Activated T-cell treated with anti-CD3 and anti-CD28 coated beads, Interleukin-2, amount 50 U/mL, for 72 hours (primary cell): ENCODE measurements around the gene EIF3D. TPM values are rescaled to one million over a fixed set of nuclear protein-coding genes. Genes with fewer than 3 reads are reported as not detected.
"Not testable (repeated sequence)": the region's sequence is repeated elsewhere in the genome, so short reads cannot be mapped to it uniquely, and the experiment has no call there.

ENCODE experiments used
- ATAC-seq, 2 donors: fragments of 150-1000 bp; cut with Tn5 transposase; replicated peaks in 1 of 2; 2 replicates each; pipeline ENCODE4 v1.10.0; 2021; ENCODE audit warnings: moderate library complexity in 2 of 2, mild to moderate bottlenecking in 1 of 2
- DNase-seq, 2 donors: peaks; one replicate each; pipeline ENCODE4 v3.0.0; 2021 to 2022; ENCODE audit warnings: mixed read lengths in 1 of 2
- H3K27ac Mint-ChIP-seq: one replicate; pipeline ENCODE4 v1.8.0; 2022; ENCODE audit warnings: mild to moderate bottlenecking, moderate library complexity, mixed read lengths
- H3K27me3 Mint-ChIP-seq: one replicate; pipeline ENCODE4 v1.8.0; 2022; ENCODE audit warnings: low read depth, mixed read lengths
- H3K36me3 Mint-ChIP-seq, 2 donors: one replicate each; pipeline ENCODE4 v1.8.0; 2022; ENCODE audit warnings: mixed read lengths in 2 of 2, mild to moderate bottlenecking in 1 of 2; ENCODE audit not compliant: insufficient read depth in 2 of 2
- H3K4me1 Mint-ChIP-seq: one replicate; pipeline ENCODE4 v1.8.0; 2022; ENCODE audit warnings: low read depth, mixed read lengths
- H3K4me3 Mint-ChIP-seq, 2 donors: one replicate each; pipeline ENCODE4 v1.8.0; 2022; ENCODE audit warnings: mild to moderate bottlenecking in 2 of 2, mixed read lengths in 2 of 2, moderate library complexity in 2 of 2
- H3K9me3 Mint-ChIP-seq, 2 donors: one replicate each; pipeline ENCODE4 v1.8.0; 2022; ENCODE audit warnings: mixed read lengths in 2 of 2
- total RNA-seq, 2 donors: library from RNA; stranded (reverse); gene quantifications; one replicate each; pipeline ENCODE4 v1.2.3, GENCODE V29; 2022

EIF3D gene
- total RNA-seq, 2 donors from 2014 or later: 320 to 339 TPM

DNA sequence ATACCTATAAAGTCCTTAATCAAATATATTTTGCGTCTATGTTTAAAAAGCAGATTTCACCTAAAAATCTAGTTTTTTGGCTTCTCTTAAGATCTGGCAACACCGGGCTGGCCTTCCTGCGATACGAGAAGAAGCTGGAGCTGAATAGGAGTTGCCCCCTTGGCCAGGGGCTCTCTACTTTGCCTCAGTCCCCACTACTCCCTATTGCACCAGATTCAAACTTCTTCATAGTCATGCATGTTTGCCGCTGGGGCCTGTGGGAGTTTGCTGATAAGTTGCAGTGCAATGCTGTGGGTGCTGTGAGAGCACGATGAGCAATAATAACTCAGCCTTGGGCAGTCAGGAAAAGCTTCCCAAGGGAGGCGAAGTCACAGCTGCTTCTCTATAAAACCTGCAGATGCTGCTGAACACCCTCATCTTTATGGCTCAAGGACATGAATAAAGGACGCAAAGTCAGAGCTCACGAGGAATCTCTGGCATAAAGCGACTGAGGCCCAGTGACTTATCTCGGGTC is 15.2 kb upstream of the EIF3D start:
- Mint-ChIP-seq H3K27ac (no peak overlapping the region), H3K4me1 (peaks cover 27% of the 10 kb centered on the region), H3K4me3 (no peak overlapping the region), H3K36me3 (no peaks in the 10 kb centered on the region), H3K9me3 (no peaks in the 10 kb centered on the region), H3K27me3 (peaks cover 28% of the 10 kb centered on the region)
- ATAC-seq (no peak), DNase-seq (no peak)

DNA sequence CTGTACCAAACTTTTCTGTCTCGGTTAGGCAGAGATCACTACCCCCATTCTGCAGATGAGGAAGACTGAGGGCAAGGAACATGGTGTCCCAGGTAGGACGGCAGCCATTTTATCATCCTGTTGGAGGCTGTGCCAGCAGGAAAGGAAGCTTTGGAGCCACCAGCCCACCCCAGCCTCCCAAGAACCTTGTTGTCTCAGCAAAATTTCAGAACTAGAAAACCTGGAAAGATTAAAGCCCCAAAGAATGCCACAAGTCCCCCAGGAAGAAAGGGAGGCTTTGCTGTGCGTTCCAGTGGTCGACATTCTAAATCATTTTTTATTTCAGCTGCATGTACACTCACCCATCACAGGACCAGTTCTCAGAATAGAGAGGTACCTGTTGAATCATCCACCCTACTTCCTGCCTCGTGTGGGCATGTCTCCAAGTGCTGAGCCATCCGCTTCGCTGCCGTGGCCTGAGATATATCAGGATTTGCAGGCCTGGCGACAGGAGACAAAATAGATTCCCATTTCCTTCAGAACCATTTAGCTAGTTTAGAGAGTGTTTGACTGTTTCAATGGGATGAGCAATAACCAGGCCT is 13.0 kb upstream of the EIF3D start:
- peak; percentile 97 to 99 for ATAC-seq
- Mint-ChIP-seq H3K27ac (peak overlapping the region; percentile 70), H3K27me3 (peaks cover 17% of the 10 kb centered on the region), H3K9me3 (no peaks in the 10 kb centered on the region), H3K36me3 (no peaks in the 10 kb centered on the region), H3K4me1 (peaks cover 23% of the 10 kb centered on the region), H3K4me3 (peak overlapping the region; percentile 31 to 60)
- peak; percentile 68 to 74 for DNase-seq

DNA sequence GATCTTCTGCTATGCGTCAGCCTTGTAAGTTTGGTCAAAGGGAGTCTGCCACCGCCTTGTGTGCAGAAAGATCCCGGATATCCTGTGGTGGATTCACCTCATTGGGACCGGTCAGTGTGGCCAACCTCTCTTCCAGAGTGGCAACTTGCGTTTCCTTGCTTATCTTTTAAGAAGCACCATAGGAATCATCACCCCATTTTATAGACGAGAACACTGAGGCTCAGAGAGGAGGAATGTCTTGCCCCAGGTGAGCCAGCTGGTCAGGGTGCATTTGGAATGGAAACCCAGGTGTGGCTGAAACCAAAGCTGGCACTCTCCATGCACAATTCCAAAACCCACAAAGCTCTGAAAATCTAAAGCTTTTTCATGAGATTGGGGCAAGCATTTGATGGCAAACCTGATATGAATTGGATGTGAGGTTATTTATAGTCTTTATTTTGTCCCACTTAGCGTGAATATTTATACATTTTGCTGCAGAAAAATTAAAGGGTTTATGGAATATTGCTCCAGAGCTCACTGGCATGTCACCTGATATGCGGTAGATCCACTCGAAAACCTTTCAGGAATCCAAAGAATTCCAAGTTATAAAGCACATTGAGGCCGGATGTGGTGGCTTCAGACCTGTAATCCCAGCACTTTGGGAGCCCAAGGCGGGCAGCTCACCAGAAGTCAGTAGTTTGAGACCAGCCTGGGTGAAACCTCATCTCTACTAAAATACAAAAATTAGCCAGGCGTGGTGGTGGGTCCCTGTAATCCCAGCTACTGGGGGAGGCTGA is 12.1 kb upstream of the EIF3D start:
- ATAC-seq (no peak), DNase-seq (no peak)
- no peaks in the 10 kb centered on the region for H3K9me3 Mint-ChIP-seq
- peaks cover 14% of the 10 kb centered on the region for H3K4me1 Mint-ChIP-seq
- H3K27me3 Mint-ChIP-seq: peaks cover 8% of the 10 kb centered on the region
- H3K4me3 Mint-ChIP-seq: no peak overlapping the region
- no peaks in the 10 kb centered on the region for H3K36me3 Mint-ChIP-seq
- H3K27ac Mint-ChIP-seq: peak overlapping the region; percentile 24

DNA sequence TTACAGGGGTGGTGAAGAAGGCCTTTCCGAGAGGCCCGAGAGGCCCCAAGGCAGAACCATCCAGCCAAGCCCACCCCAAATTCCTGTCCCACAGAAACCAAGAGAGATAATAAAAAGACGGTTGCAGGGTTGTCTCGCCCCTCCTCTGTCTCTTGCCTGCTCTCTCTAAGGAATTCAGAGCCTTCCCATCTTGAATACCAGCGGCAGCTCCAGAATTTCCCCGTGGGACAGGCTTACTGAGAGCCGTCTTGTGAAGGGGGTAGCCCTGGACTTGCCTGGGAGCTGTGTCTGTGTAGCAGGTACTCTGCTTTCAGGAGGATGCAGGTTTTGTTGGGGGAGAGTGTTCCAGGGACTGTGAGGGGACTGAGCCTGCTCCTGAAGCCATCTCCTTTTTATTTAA is 9.6 kb upstream of the EIF3D start:
- no peak for DNase-seq
- ATAC-seq: no peak
- Mint-ChIP-seq H3K27ac (no peak overlapping the region), H3K4me3 (no peak overlapping the region), H3K4me1 (peaks cover 12% of the 10 kb centered on the region), H3K36me3 (peaks cover 0 to 1% of the 10 kb centered on the region in 2 donors), H3K27me3 (no peaks in the 10 kb centered on the region), H3K9me3 (no peaks in the 10 kb centered on the region)

DNA sequence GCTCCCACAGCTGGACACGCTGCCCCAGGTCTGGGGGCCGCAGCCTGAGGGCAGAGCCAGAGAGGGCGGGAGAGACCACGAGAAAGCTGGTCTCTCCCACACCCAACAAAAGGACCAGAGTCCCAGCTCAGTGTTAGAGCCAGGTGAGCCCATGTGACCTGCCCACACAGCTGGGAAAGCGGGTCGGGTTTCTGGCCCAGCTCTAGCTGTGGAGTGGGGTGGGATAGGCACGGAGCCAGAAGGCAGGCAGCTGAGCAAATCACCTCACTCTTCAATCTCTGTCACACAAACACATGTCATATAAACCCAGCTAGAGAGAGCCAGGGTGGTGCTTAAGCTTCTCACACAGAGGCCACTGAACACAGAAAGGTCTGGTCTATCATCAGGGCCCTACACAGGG is 7.8 kb upstream of the EIF3D start:
- Mint-ChIP-seq H3K27me3 (no peaks in the 10 kb centered on the region), H3K36me3 (peaks cover 1 to 2% of the 10 kb centered on the region in 2 donors), H3K4me3 (no peak overlapping the region), H3K27ac (no peak overlapping the region), H3K9me3 (peaks cover 0 to 3% of the 10 kb centered on the region in 2 donors), H3K4me1 (peaks cover 1% of the 10 kb centered on the region)
- ATAC-seq: no peak
- DNase-seq: no peak

DNA sequence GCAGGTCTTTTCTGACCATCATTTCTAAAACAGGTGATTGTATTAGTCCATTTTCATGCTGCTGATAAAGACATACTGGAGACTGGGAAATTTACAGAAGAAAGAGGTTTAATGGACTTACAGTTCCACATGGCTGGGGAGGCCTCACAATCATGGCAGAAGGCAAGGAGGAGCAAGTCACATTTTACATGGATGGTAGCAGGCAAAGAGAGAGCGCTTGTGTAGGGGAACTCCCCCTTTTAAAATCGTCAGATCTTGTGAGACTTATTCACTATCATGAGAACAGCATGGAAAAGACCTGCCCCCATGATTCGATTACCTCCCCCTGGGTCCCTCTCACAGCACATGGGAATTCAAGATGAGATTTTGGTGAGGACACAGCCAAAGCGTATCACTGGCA is 4.4 kb upstream of the EIF3D start:
- not testable (repeated sequence) for ATAC-seq, H3K36me3 Mint-ChIP-seq, H3K27ac Mint-ChIP-seq, H3K4me3 Mint-ChIP-seq, DNase-seq, H3K9me3 Mint-ChIP-seq, H3K27me3 Mint-ChIP-seq
- H3K4me1 Mint-ChIP-seq: peaks cover 12% of the 10 kb centered on the region

DNA sequence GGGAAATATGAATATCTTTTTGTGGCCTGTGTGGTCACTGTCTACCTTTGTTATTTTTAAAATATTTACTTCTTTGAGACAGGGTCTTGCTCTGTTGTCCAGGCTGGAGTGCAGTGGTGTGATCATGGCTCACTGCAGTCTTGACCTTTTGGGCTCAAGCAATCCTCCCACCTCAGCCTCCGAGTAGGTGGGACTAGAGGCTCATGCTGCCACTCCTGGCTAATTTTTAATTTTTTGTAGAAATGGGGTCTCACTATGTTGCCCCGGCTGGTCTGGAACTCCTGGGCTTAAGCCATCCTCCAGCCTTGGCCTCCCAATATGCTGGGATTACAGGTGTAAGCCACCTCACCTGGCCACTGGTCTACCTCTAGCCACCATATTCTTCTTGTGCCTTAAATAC is 3.5 kb upstream of the EIF3D start:
- Mint-ChIP-seq H3K36me3 (peaks cover 2 to 6% of the 10 kb centered on the region in 2 donors), H3K9me3 (peaks cover 0 to 3% of the 10 kb centered on the region in 2 donors), H3K4me3 (no peak overlapping the region), H3K27ac (no peak overlapping the region), H3K27me3 (no peaks in the 10 kb centered on the region), H3K4me1 (peaks cover 19% of the 10 kb centered on the region)
- no peak for ATAC-seq
- DNase-seq: no peak

DNA sequence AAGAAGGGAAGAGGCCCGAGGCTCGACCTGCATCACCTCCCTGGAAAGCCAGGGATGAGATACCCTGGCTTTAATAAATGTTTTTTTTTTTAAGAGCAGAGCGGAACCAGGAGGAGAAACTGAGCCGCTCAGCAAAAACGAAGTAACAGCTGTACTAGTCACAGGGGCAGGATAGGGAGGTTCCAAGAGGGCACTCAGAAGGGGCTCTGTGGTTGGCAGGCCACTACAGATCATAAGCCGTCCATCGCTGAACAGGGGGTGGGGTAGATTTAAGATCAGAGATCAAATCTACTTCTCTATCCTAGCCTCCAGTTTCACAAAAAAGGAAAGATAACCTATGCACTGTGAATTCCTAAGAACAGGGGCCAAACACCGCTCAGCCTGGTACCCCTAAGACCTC is 625 bp downstream of the EIF3D start:
- Mint-ChIP-seq H3K4me1 (peaks cover 41% of the 10 kb centered on the region), H3K27ac (peak overlapping the region; percentile 96), H3K9me3 (peaks cover 0 to 3% of the 10 kb centered on the region in 2 donors), H3K4me3 (peak overlapping the region; percentile 76 to 89), H3K36me3 (peaks cover 11 to 33% of the 10 kb centered on the region in 2 donors), H3K27me3 (no peaks in the 10 kb centered on the region)
- no peak for ATAC-seq
- DNase-seq: peak in 1 of 2 donors; percentile 18

DNA sequence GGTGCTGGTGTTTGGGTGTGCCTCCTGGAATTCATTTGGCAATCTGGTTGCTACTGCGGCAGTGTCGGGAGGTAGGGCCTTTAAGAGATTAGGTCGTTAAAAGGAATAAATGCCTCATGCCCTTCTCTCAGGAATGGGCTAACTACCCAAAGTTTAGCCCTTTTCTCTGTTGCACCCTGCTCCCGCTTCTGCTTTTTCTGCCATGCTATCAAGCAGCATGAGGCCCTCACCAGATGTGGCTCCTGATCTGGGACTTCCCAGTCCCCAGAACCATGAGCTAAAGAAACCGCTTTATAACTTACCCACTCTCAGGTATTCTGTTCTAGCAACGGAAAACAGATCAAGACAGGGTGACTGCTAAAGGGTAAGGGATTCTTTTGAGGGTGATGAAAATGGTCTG is 6.3 kb downstream of the EIF3D start:
- H3K4me1 Mint-ChIP-seq: peaks cover 28% of the 10 kb centered on the region
- ATAC-seq: no peak
- H3K9me3 Mint-ChIP-seq: no peaks in the 10 kb centered on the region
- peaks cover 19 to 75% of the 10 kb centered on the region in 2 donors for H3K36me3 Mint-ChIP-seq
- H3K27me3 Mint-ChIP-seq: no peaks in the 10 kb centered on the region
- no peak overlapping the region for H3K4me3 Mint-ChIP-seq
- DNase-seq: no peak
- H3K27ac Mint-ChIP-seq: peak overlapping the region; percentile 48

DNA sequence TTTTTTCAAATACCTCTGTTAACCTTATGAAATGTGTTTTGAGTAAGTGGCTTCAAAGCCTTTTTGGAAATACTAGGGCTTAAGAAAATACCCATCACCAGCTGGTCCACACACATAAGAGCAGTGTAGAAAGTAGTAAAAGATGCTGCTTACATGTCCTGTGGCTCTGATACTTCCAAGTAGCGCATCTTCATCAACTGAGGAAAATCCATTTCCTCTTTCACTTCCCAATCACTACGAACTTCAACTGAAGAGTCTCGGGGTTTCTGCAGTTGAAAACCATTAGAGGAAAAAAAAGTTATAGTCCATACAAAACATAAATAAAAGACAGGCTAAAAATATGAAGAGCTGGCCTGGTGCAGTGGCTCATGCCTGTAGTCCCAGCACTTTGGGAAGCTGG is 8.5 kb downstream of the EIF3D start:
- no peaks in the 10 kb centered on the region for H3K27me3 Mint-ChIP-seq
- no peaks in the 10 kb centered on the region for H3K9me3 Mint-ChIP-seq
- peaks cover 31 to 71% of the 10 kb centered on the region in 2 donors for H3K36me3 Mint-ChIP-seq
- no peak overlapping the region for H3K27ac Mint-ChIP-seq
- H3K4me3 Mint-ChIP-seq: no peak overlapping the region
- no peak for DNase-seq
- peaks cover 6% of the 10 kb centered on the region for H3K4me1 Mint-ChIP-seq
- ATAC-seq: no peak

DNA sequence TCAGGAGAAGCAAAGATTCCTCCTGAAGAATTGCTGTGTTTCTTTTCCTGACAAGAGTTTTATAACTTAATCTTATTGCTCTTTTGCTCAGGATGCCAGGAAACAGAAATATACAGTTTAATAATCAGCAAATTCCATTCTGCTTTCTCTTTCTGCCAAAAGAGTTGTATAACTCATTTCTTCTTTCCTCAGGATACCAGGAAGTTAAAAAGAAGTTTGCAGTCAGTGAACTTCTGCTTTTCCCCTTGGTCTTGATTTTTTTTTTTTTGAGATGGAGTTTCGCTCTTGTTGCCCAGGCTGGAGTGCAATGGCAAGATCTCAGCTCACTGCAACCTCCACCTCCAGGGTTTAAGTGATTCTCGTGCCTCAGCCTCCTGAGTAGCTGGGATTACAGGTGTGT is 9.1 kb downstream of the EIF3D start:
- not testable (repeated sequence) for H3K9me3 Mint-ChIP-seq, H3K4me3 Mint-ChIP-seq, ATAC-seq, H3K4me1 Mint-ChIP-seq, H3K27ac Mint-ChIP-seq, DNase-seq, H3K27me3 Mint-ChIP-seq
- peaks cover 31 to 71% of the 10 kb centered on the region in 2 donors for H3K36me3 Mint-ChIP-seq

DNA sequence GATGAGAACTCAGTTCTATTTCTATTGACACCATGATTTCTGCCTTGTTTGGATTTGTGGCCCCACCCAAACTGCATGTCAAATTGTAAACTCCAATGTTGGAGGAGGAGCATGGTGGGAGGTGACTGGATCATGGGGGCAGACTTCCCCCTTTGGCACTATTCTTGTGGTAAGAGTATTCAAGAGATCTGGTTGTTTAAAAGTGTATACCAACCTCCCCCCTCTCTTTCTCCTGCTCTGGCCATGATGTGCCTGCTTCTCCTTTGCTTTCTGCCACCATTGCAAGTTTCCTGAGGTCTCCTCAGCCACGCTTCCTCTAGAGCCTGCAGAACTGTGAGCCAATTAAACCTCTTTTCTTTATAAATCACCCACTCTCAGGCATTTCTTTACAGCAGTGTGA is 14.2 kb downstream of the EIF3D start:
- H3K27ac Mint-ChIP-seq: no peak overlapping the region
- DNase-seq (no peak), ATAC-seq (no peak)
- H3K4me3 Mint-ChIP-seq: no peak overlapping the region
- peaks cover 32 to 58% of the 10 kb centered on the region in 2 donors for H3K36me3 Mint-ChIP-seq
- peaks cover 7% of the 10 kb centered on the region for H3K4me1 Mint-ChIP-seq
- no peaks in the 10 kb centered on the region for H3K9me3 Mint-ChIP-seq
- no peaks in the 10 kb centered on the region for H3K27me3 Mint-ChIP-seq

DNA sequence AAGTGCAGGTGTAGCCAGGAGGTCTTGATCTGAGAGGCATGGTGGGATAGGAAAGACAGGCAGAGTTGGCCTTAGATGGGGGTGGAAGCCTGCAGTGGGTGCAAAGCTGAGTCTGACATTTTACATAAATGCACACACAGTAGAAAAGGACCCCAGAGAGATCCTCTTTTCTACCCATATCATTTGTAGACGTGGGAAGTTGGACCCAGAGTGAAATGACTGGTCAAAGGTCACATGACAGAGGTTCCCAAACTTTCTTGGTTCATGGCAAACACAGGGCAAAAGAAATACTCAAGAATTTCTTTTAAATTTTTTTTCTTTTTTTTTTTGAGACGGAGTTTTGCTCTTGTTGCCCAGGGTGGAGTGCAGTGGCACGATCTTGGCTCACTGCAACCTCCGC is 16.0 kb downstream of the EIF3D start:
- Mint-ChIP-seq H3K4me1 (peaks cover 7% of the 10 kb centered on the region), H3K36me3 (peaks cover 29 to 45% of the 10 kb centered on the region in 2 donors), H3K9me3 (no peaks in the 10 kb centered on the region), H3K4me3 (no peak overlapping the region), H3K27me3 (no peaks in the 10 kb centered on the region), H3K27ac (no peak overlapping the region)
- no peak for ATAC-seq
- DNase-seq: no peak
